ENCODE data around the gene KNTC1.
"Not testable (repeated sequence)": the region's sequence is repeated elsewhere in the genome, so short reads cannot be mapped to it uniquely, and the experiment has no call there.

DNA sequence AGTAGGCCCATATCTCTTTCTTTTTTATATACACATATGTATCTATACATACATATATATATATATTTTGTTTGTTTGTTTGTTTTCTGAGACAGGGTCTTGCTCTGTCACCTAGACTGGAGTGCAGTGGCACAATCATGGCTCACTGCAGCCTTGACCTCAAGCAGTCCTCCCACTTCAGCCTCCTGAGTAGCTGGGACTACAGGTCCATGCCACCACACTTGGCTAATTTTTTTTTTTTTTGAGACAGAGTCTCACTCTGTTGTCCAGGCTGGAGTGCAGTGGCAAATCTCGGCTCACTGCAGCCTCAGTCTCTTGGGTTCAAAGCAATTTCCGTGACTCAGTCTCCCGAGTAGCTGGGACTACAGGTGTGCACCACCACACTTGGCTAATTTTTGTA lies 39.2 kb upstream of the KNTC1 start:
- TF ChIP-seq, protein P1, sequence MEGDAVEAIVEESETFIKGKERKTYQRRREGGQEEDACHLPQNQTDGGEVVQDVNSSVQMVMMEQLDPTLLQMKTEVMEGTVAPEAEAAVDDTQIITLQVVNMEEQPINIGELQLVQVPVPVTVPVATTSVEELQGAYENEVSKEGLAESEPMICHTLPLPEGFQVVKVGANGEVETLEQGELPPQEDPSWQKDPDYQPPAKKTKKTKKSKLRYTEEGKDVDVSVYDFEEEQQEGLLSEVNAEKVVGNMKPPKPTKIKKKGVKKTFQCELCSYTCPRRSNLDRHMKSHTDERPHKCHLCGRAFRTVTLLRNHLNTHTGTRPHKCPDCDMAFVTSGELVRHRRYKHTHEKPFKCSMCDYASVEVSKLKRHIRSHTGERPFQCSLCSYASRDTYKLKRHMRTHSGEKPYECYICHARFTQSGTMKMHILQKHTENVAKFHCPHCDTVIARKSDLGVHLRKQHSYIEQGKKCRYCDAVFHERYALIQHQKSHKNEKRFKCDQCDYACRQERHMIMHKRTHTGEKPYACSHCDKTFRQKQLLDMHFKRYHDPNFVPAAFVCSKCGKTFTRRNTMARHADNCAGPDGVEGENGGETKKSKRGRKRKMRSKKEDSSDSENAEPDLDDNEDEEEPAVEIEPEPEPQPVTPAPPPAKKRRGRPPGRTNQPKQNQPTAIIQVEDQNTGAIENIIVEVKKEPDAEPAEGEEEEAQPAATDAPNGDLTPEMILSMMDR (IDR thresholded peaks at IDR 0.05), result not testable (repeated sequence)
- TF ChIP-seq POLR2A (IDR thresholded peaks at IDR 0.05), result not testable (repeated sequence)

All from heart left ventricle (tissue), 13 donors.